ENCODE data around the gene NMT2. TPM values are rescaled to one million over a fixed set of nuclear protein-coding genes. Genes with fewer than 3 reads are reported as not detected.

NMT2 gene
- total and polyA plus RNA-seq, 10 of the 15 experiments (the other 5 are each of a cell fraction or from before 2014, with no cell fraction given) = 4.9 to 12.0 (median 9.2) TPM

DNA sequence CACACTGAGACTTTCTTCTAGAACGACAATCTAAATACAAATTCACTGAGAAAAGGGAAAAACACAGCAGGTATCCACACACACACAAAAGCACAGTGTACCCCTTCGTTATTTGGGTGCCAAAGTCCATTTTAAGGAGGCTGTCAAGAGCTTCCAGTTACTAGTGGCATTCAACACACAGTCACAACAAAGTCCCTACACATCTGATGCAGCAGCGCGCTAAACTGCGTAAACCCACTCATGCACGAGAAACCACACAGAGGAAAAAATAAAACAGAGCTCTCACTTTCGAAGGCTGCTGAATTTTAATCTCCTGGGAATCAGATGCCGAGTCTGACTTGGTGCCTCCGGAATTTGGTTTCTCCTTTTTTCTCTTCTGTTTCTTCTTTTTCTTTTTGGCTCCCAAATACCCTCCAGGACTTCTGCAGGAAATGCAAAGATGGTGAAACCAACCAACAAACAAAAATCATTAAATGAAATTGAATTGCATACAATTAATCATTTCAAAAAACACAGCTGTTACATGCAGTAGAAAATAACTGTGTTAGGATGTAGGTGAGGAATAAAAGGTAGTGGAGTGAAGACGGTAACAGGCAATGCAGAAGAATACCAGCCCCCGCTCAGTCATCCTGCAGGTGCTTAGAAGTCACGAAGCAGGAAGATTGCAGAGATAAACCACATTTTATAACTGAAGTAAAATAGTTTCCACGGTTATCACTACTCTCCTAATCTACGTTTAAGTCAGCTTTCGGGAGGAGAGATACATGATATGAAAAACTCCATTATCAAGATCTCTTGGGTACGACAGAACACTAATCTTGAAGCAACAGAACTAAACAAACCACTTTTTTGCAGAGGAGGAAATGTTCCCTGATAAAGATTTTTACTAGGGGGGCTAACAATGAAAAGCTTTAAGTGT lies 27.1 kb downstream of the NMT2 start (continued):
- TF ChIP-seq, protein P1, sequence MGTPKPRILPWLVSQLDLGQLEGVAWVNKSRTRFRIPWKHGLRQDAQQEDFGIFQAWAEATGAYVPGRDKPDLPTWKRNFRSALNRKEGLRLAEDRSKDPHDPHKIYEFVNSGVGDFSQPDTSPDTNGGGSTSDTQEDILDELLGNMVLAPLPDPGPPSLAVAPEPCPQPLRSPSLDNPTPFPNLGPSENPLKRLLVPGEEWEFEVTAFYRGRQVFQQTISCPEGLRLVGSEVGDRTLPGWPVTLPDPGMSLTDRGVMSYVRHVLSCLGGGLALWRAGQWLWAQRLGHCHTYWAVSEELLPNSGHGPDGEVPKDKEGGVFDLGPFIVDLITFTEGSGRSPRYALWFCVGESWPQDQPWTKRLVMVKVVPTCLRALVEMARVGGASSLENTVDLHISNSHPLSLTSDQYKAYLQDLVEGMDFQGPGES (IDR thresholded peaks at IDR 0.05) = no peak
- peak; percentile 91 for TF ChIP-seq IKZF1 (conservative IDR thresholded peaks at IDR 0.05)
- TF ChIP-seq ZBED1 (IDR thresholded peaks at IDR 0.05; ENCODE audit: borderline replicate concordance) = no peak
- TF ChIP-seq SIX5 (IDR thresholded peaks at IDR 0.05; ENCODE audit: low read depth, low read length, severe bottlenecking) = no peak
- TF ChIP-seq, protein P2, sequence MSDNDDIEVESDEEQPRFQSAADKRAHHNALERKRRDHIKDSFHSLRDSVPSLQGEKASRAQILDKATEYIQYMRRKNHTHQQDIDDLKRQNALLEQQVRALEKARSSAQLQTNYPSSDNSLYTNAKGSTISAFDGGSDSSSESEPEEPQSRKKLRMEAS (IDR thresholded peaks at IDR 0.05; ENCODE audit: low read depth, low read length) = no peak
- no peak; the same call in 1 of the 2 replicates for TF ChIP-seq ASH2L (IDR thresholded peaks at IDR 0.05; ENCODE audit: borderline replicate concordance, low read depth)
- peak; percentile 53; the same call in 1 of the 3 replicates for TF ChIP-seq POU2F2 (IDR thresholded peaks at IDR 0.05; ENCODE audit: borderline replicate concordance, low read depth, low read length)
- TF ChIP-seq, protein P3, sequence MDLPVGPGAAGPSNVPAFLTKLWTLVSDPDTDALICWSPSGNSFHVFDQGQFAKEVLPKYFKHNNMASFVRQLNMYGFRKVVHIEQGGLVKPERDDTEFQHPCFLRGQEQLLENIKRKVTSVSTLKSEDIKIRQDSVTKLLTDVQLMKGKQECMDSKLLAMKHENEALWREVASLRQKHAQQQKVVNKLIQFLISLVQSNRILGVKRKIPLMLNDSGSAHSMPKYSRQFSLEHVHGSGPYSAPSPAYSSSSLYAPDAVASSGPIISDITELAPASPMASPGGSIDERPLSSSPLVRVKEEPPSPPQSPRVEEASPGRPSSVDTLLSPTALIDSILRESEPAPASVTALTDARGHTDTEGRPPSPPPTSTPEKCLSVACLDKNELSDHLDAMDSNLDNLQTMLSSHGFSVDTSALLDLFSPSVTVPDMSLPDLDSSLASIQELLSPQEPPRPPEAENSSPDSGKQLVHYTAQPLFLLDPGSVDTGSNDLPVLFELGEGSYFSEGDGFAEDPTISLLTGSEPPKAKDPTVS (IDR thresholded peaks at IDR 0.05; ENCODE audit: low read depth, low read length) = no peak
- peak; percentile 89; the same call in 1 of the 2 replicates for TF ChIP-seq CHD2 (IDR thresholded peaks at IDR 0.05; ENCODE audit: borderline replicate concordance, low read depth, low read length)
- TF ChIP-seq IKZF2 (IDR thresholded peaks at IDR 0.05) = peak; percentile 96 to 98; a peak in 3 of 4 replicates
- no peak for TF ChIP-seq SMC3 (IDR thresholded peaks at IDR 0.05; ENCODE audit: borderline replicate concordance, low read length)
- no peak for TF ChIP-seq SREBF2 (IDR thresholded peaks at IDR 0.05; ENCODE audit: low read length)
- no peak for TF ChIP-seq HDAC6 (IDR thresholded peaks at IDR 0.05; ENCODE audit: unreplicated experiment)
- TF ChIP-seq, protein P4, sequence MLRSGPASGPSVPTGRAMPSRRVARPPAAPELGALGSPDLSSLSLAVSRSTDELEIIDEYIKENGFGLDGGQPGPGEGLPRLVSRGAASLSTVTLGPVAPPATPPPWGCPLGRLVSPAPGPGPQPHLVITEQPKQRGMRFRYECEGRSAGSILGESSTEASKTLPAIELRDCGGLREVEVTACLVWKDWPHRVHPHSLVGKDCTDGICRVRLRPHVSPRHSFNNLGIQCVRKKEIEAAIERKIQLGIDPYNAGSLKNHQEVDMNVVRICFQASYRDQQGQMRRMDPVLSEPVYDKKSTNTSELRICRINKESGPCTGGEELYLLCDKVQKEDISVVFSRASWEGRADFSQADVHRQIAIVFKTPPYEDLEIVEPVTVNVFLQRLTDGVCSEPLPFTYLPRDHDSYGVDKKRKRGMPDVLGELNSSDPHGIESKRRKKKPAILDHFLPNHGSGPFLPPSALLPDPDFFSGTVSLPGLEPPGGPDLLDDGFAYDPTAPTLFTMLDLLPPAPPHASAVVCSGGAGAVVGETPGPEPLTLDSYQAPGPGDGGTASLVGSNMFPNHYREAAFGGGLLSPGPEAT (IDR thresholded peaks at IDR 0.05; ENCODE audit: low read depth) = peak; percentile 97
- TF ChIP-seq ZZZ3 (IDR thresholded peaks at IDR 0.05; ENCODE audit: control insufficient read depth, insufficient read length, low read depth) = no peak
- 0 out of 2 replicates have a peak, but pooled peaks have one; percentile 54 for TF ChIP-seq MTA3 (IDR thresholded peaks at IDR 0.05; ENCODE audit: borderline replicate concordance, low read length)
- no peak for TF ChIP-seq TAF1 (IDR thresholded peaks at IDR 0.05; ENCODE audit: borderline replicate concordance, low read depth, low read length)
- no peak for TF ChIP-seq ZNF274 (IDR thresholded peaks at IDR 0.05; ENCODE audit: insufficient read depth, insufficient read length)
- no peak for TF ChIP-seq YBX1 (IDR thresholded peaks at IDR 0.05)
- peak; percentile 84 to 87 for TF ChIP-seq BHLHE40 (IDR thresholded peaks at IDR 0.05; ENCODE audit: borderline replicate concordance in 1 of 2, low read depth in 2 of 2, low read length in 1 of 2)
- no peak for TF ChIP-seq KDM1A (IDR thresholded peaks at IDR 0.05; ENCODE audit: borderline replicate concordance)
- TF ChIP-seq KLF5 (IDR thresholded peaks at IDR 0.05; ENCODE audit: partially characterized antibody) = peak; percentile 68
- peak; percentile 49; the same call in 1 of the 2 replicates for TF ChIP-seq NR2F1 (conservative IDR thresholded peaks at IDR 0.05)

Data from GM12878 (cell line).